Mammary epithelial cell (primary cell): Measurements from ENCODE around the gene LYSMD3.

Experiments
- EZH2 ChIP-seq: IDR thresholded peaks from 2 replicates; pipeline ENCODE4 v1.6.1; 2012; ENCODE audit warnings: low read length, inconsistent platforms, borderline replicate concordance
- TF ChIP-seq, protein P1 (sequence below), 2 donors: IDR thresholded peaks in 1 of 2; conservative IDR thresholded peaks in 1 of 2; 2 replicates each; pipeline ENCODE4 v1.5.1; 2011 to 2012; ENCODE audit warnings: inconsistent platforms in 2 of 2, low read length in 2 of 2, mild to moderate bottlenecking in 2 of 2, control low read depth in 1 of 2, low read depth in 1 of 2; ENCODE audit not compliant: insufficient read depth in 1 of 2; ENCODE audit errors: extremely low read depth in 1 of 2

DNA sequence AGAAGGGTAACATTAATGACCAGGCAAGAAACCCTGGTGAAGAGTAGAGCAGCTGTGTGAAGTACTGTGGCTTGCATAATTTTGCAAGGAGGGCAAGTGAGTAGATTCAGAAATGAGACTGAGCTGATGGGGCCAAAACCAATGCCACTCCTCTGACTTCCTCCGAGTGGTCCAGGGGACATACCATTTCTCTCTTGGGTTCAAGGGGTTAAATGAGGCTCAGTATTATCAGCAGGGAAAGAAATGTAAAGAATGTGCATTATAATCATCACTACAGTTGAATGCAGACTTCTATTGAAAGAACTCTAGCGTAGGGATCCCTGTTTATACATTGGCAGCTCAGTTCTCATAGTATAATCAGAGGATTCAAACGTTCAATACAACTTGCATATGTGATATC is 44.8 kb downstream of the LYSMD3 start:
- TF ChIP-seq, protein P1, sequence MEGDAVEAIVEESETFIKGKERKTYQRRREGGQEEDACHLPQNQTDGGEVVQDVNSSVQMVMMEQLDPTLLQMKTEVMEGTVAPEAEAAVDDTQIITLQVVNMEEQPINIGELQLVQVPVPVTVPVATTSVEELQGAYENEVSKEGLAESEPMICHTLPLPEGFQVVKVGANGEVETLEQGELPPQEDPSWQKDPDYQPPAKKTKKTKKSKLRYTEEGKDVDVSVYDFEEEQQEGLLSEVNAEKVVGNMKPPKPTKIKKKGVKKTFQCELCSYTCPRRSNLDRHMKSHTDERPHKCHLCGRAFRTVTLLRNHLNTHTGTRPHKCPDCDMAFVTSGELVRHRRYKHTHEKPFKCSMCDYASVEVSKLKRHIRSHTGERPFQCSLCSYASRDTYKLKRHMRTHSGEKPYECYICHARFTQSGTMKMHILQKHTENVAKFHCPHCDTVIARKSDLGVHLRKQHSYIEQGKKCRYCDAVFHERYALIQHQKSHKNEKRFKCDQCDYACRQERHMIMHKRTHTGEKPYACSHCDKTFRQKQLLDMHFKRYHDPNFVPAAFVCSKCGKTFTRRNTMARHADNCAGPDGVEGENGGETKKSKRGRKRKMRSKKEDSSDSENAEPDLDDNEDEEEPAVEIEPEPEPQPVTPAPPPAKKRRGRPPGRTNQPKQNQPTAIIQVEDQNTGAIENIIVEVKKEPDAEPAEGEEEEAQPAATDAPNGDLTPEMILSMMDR (conservative IDR thresholded peaks at IDR 0.05 in 1 of 2, IDR thresholded peaks at IDR 0.05 in 1 of 2; ENCODE audit: extremely low read depth in 1 of 2, insufficient read depth in 1 of 2, low read depth in 1 of 2, low read length in 2 of 2): no peak
- no peak for TF ChIP-seq EZH2
